Right lobe of liver (tissue), 6 donors: Measurements from ENCODE around the gene GDF3. TPM values are rescaled to one million over a fixed set of nuclear protein-coding genes. Genes with fewer than 3 reads are reported as not detected.
"Not testable (repeated sequence)": the region's sequence is repeated elsewhere in the genome, so short reads cannot be mapped to it uniquely, and the experiment has no call there.

Source experiments
- ATAC-seq, 4 donors: fragments of 200-7000 bp; cut with Tn5 transposase; one replicate each; pipeline ENCODE4 v1.9.1; 2020; ENCODE audit warnings: mild to moderate bottlenecking in 4 of 4, moderate library complexity in 4 of 4
- DNase-seq, 3 donors: peaks; one replicate each; pipeline ENCODE4 v3.0.0-alpha.2; 2020
- H3K27ac ChIP-seq, 3 donors: fragments of 200-600 bp; one replicate each; pipeline ENCODE4 v1.8.0; 2022
- H3K27me3 ChIP-seq, 2 donors: fragments of 200-600 bp; one replicate each; pipeline ENCODE4 v1.8.0; 2022
- H3K36me3 ChIP-seq, 4 donors: fragments of 200-600 bp; sonication (generic) in 1 of 4; one replicate each; pipeline versions ENCODE4 v1.5.1 to v1.8.0; 2017 to 2022; ENCODE audit warnings: control low read depth in 1 of 4
- H3K4me1 ChIP-seq, 4 donors: fragments of 200-600 bp; sonication (generic) in 1 of 4; one replicate each; pipeline versions ENCODE4 v1.5.1 to v1.8.0; 2017 to 2022; ENCODE audit warnings: control low read depth in 1 of 4
- H3K4me3 ChIP-seq, 3 donors: fragments of 200-600 bp; one replicate each; pipeline ENCODE4 v1.8.0; 2022
- H3K9me3 ChIP-seq, 4 donors: fragments of 200-600 bp; sonication (generic) in 1 of 4; one replicate each; pipeline versions ENCODE4 v1.5.1 to v1.8.0; 2017 to 2022; ENCODE audit warnings: control low read depth in 1 of 4
- POLR2A ChIP-seq: fragments of 450-650 bp; IDR thresholded peaks from one replicate; pipeline ENCODE4 v1.6.1; 2017; ENCODE audit warnings: antibody characterized with exemption, mild to moderate bottlenecking
- WGBS: methylation state at CpG from one replicate; pipeline ENCODE4 v1.1.6; 2018; ENCODE audit warnings: low coverage, low lambda C conversion rate; ENCODE audit not compliant: insufficient coverage; ENCODE audit errors: missing lambda C conversion rate; 5-methylcytosine and 5-hydroxymethylcytosine counted together
- intact Hi-C, 2 donors: fragments of 100-400 bp; cut with DNase I; formaldehyde crosslinking; loops; one replicate each; pipeline versions ENCODE4 v1.11.2 to v1.14.1; 2022
- total RNA-seq, 6 experiments: library from RNA; depleted of rRNA in 2 of 6; stranded (reverse); fragments of >200 nt in 2 of 6; fragmentation: NEBNext Ultra II Directional in 3 of 6; extraction: Animal tissue kit (Norgen Biotek cat#: 25700) in 3 of 6; gene quantifications; one replicate each; pipeline versions ENCODE4 v1.1.0 to v1.2.4, GENCODE V29; 2016 to 2023
- TF ChIP-seq, protein P1 (sequence below), 4 donors: fragments of 200-600 bp in 3 of 4; fragments of 450-650 bp in 1 of 4; IDR thresholded peaks; one replicate each; pipeline versions ENCODE4 v1.5.1 to v1.8.0; 2016 to 2022; ENCODE audit warnings: antibody characterized with exemption in 4 of 4, mild to moderate bottlenecking in 2 of 4
- donor health status: DM: no; HTN: yes; CAD: no.
- donor health status: DM: no; HTN: no; CAD: no.
- donor health status: DM: no; HTN: no; CAD: no.
- donor health status: DM: no; HTN: yes; CAD: no.
- donor health status: DM: no; HTN: yes; CAD: no.

The GDF3 gene
- total RNA-seq, 6 experiments from 2014 or later, result not detected

- DNase-seq (no peak), ATAC-seq (no peak)
- H3K4me1 ChIP-seq, result no peaks in the 10 kb centered on the region
- H3K4me3 ChIP-seq, result no peak overlapping the region
- no peak overlapping the region for H3K27ac ChIP-seq
- TF ChIP-seq, protein P1, sequence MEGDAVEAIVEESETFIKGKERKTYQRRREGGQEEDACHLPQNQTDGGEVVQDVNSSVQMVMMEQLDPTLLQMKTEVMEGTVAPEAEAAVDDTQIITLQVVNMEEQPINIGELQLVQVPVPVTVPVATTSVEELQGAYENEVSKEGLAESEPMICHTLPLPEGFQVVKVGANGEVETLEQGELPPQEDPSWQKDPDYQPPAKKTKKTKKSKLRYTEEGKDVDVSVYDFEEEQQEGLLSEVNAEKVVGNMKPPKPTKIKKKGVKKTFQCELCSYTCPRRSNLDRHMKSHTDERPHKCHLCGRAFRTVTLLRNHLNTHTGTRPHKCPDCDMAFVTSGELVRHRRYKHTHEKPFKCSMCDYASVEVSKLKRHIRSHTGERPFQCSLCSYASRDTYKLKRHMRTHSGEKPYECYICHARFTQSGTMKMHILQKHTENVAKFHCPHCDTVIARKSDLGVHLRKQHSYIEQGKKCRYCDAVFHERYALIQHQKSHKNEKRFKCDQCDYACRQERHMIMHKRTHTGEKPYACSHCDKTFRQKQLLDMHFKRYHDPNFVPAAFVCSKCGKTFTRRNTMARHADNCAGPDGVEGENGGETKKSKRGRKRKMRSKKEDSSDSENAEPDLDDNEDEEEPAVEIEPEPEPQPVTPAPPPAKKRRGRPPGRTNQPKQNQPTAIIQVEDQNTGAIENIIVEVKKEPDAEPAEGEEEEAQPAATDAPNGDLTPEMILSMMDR (IDR thresholded peaks at IDR 0.05), result peak; percentile 14 to 31 (median 24)
- no peak for TF ChIP-seq POLR2A
- H3K27me3 ChIP-seq, result no peaks in the 10 kb centered on the region
- H3K9me3 ChIP-seq, result no peaks in the 10 kb centered on the region
- WGBS, result 47% methylated on average over 8 of the region's 8 CpGs
- no peaks in the 10 kb centered on the region for H3K36me3 ChIP-seq
- intact Hi-C loops, result loop anchor here in 1 of 2 donors (5.0 kb wide), 1 partner anchor 271 kb away; no protein-coding TSS in a partner anchor
Observed at GRCh38 chr12:7642876-7643309, 52.7 kb downstream of the GDF3 start.

- Histone ChIP-seq H3K36me3 (no peaks in the 10 kb centered on the region), H3K9me3 (no peaks in the 10 kb centered on the region), H3K27ac (no peak overlapping the region), H3K4me3 (no peak overlapping the region), H3K27me3 (no peaks in the 10 kb centered on the region), H3K4me1 (no peaks in the 10 kb centered on the region)
- no CpG with 5 or more reads among the region's 1 CpG for WGBS
- no peak for ATAC-seq
- TF ChIP-seq, protein P1 (IDR thresholded peaks at IDR 0.05), result no peak
- no peak for TF ChIP-seq POLR2A
- no peak for DNase-seq
- intact Hi-C loops, result loop anchor here in 1 of 2 donors (5.0 kb wide), 1 partner anchor 270 kb away; no protein-coding TSS in a partner anchor
Observed at GRCh38 chr12:7642287-7642686, 53.3 kb downstream of the GDF3 start.

- H3K36me3 ChIP-seq, H3K27ac ChIP-seq, DNase-seq, H3K27me3 ChIP-seq, H3K9me3 ChIP-seq, ATAC-seq, H3K4me1 ChIP-seq: not testable (repeated sequence)
- peak overlapping the region in 1 of 3 donors; percentile 42 for H3K4me3 ChIP-seq
- WGBS, result 67% methylated on average over 18 of the region's 40 CpGs
- intact Hi-C loops, result loop anchor here in 1 of 2 donors (5.0 kb wide), 1 partner anchor 268 kb away; no protein-coding TSS in a partner anchor
Observed at GRCh38 chr12:7640123-7640995, 55.2 kb downstream of the GDF3 start.

Other genes with a start within 250 kb of the GDF3 start
- 100 to 1,000 TPM in 1 of 6 experiments, 10 to 100 TPM in 5; 47.4 to 120 (median 67.3) TPM for gene CD163, start 192.0 kb downstream of the GDF3 start, total RNA-seq
- gene APOBEC1, start 29.9 kb downstream of the GDF3 start, total RNA-seq, result not detected
- not detected for gene DPPA3, start 15.7 kb upstream of the GDF3 start, total RNA-seq
- not detected for gene CLEC4C, start 51.6 kb upstream of the GDF3 start, total RNA-seq
- gene NANOGNB, start 69.4 kb upstream of the GDF3 start, total RNA-seq, result not detected
- gene NANOG, start 93.6 kb upstream of the GDF3 start, total RNA-seq, result under 1 TPM in 3 of 6 experiments, not detected in 3; 0.06 to 0.46 (median 0.28) TPM
- 100 to 1,000 TPM in 1 of 6 experiments, 1 to 10 TPM in 2, under 1 TPM in 3; 0.18 to 110 (median 0.95) TPM for gene SLC2A14, start 177.1 kb upstream of the GDF3 start, total RNA-seq
- 10 to 100 TPM in 2 of 6 experiments, 1 to 10 TPM in 4; 6.6 to 53.5 (median 8.4) TPM for gene SLC2A3, start 240.4 kb upstream of the GDF3 start, total RNA-seq